ENCODE data around the gene CDK6.
"Not testable (repeated sequence)": the region's sequence is repeated elsewhere in the genome, so short reads cannot be mapped to it uniquely, and the experiment has no call there.

Gene CDK6

GRCh38 chr7:92836489-92836999 lies at the start of gene CDK6:
Gene CDK6, minus strand, starts transcription at chr7:92836573. Its CDS starts 3,250 bp downstream, at chr7:92833323.
- DNase-seq (ENCODE audit: low read depth): peak; percentile 76

- DNase-seq (ENCODE audit: low read depth): not testable (repeated sequence)
Measured at GRCh38 chr7:92886039-92886438, 49.7 kb upstream of the CDK6 start.

GRCh38 chr7:92884218-92884617 lies 47.8 kb upstream of the CDK6 start:
- DNase-seq (ENCODE audit: low read depth): no peak

GRCh38 chr7:92882760-92883159 lies 46.4 kb upstream of the CDK6 start:
- DNase-seq (ENCODE audit: low read depth): no peak

- no peak for DNase-seq (ENCODE audit: low read depth)
Measured at GRCh38 chr7:92881091-92881485, 44.7 kb upstream of the CDK6 start.

- peak; percentile 17 for DNase-seq (ENCODE audit: low read depth)
Measured at GRCh38 chr7:92880212-92881090, 44.1 kb upstream of the CDK6 start.

GRCh38 chr7:92877367-92877766 lies 41.0 kb upstream of the CDK6 start:
- no peak for DNase-seq (ENCODE audit: low read depth)

GRCh38 chr7:92876836-92877235 lies 40.5 kb upstream of the CDK6 start:
- DNase-seq (ENCODE audit: low read depth): no peak

- DNase-seq (ENCODE audit: low read depth): peak; percentile 17
Measured at GRCh38 chr7:92875719-92876118, 39.3 kb upstream of the CDK6 start.

GRCh38 chr7:92875173-92875572 lies 38.8 kb upstream of the CDK6 start:
- no peak for DNase-seq (ENCODE audit: low read depth)

GRCh38 chr7:92874567-92874966 lies 38.2 kb upstream of the CDK6 start:
- DNase-seq (ENCODE audit: low read depth): peak; percentile 43

- no peak for DNase-seq (ENCODE audit: low read depth)
Measured at GRCh38 chr7:92873776-92874175, 37.4 kb upstream of the CDK6 start.

- no peak for DNase-seq (ENCODE audit: low read depth)
Measured at GRCh38 chr7:92872701-92873100, 36.3 kb upstream of the CDK6 start.

- no peak for DNase-seq (ENCODE audit: low read depth)
Measured at GRCh38 chr7:92868683-92869293, 32.4 kb upstream of the CDK6 start.

GRCh38 chr7:92864169-92864568 lies 27.8 kb upstream of the CDK6 start:
- DNase-seq (ENCODE audit: low read depth): not testable (repeated sequence)

GRCh38 chr7:92856436-92856835 lies 20.1 kb upstream of the CDK6 start:
- no peak for DNase-seq (ENCODE audit: low read depth)

GRCh38 chr7:92854501-92855238 lies 18.3 kb upstream of the CDK6 start:
- DNase-seq (ENCODE audit: low read depth): no peak

- no peak for DNase-seq (ENCODE audit: low read depth)
Measured at GRCh38 chr7:92851732-92852131, 15.4 kb upstream of the CDK6 start.

GRCh38 chr7:92850516-92850915 lies 14.1 kb upstream of the CDK6 start:
- no peak for DNase-seq (ENCODE audit: low read depth)

- no peak for DNase-seq (ENCODE audit: low read depth)
Measured at GRCh38 chr7:92849322-92849721, 12.9 kb upstream of the CDK6 start.

GRCh38 chr7:92848851-92849250 lies 12.5 kb upstream of the CDK6 start:
- DNase-seq (ENCODE audit: low read depth): no peak

- no peak for DNase-seq (ENCODE audit: low read depth)
Measured at GRCh38 chr7:92848441-92848840, 12.1 kb upstream of the CDK6 start.

- no peak for DNase-seq (ENCODE audit: low read depth)
Measured at GRCh38 chr7:92847305-92847704, 10.9 kb upstream of the CDK6 start.
